GM23248 (cell line): Measurements from ENCODE around the gene HTR3A.

Experiments used
- EZH2 ChIP-seq: fragments of 200-600 bp; sonication (generic); IDR thresholded peaks from 2 replicates; pipeline ENCODE4 v1.6.1; 2018; ENCODE audit warnings: antibody characterized with exemption, mild to moderate bottlenecking; ENCODE audit not compliant: insufficient read depth, poor library complexity, severe bottlenecking
- EZH2phosphoT487 ChIP-seq: fragments of 200-600 bp; sonication (generic); IDR thresholded peaks from 2 replicates; pipeline ENCODE4 v1.6.1; 2018; ENCODE audit warnings: antibody characterized with exemption, moderate library complexity, mild to moderate bottlenecking, low read depth; ENCODE audit not compliant: insufficient read depth

- TF ChIP-seq EZH2: no peak
- TF ChIP-seq EZH2phosphoT487: no peak
Measured at GRCh38 chr11:114031246-114031966, 56.5 kb downstream of the HTR3A start.
